GM18502 (cell line): Measurements from ENCODE around the gene FANCD2.
"Not testable (repeated sequence)": the region's sequence is repeated elsewhere in the genome, so short reads cannot be mapped to it uniquely, and the experiment has no call there.

Source experiments
- ATAC-seq: cut with Tn5 transposase; IDR thresholded peaks from one replicate; pipeline ENCODE4 v1.9.1; 2021; ENCODE audit warnings: mild to moderate bottlenecking; ENCODE audit not compliant: unreplicated experiment, poor library complexity

FANCD2 gene

GRCh38 chr3:10011631-10012030 is 14.6 kb upstream of the FANCD2 start:
- ATAC-seq = no peak

GRCh38 chr3:10012106-10012505 is 14.1 kb upstream of the FANCD2 start:
- ATAC-seq = no peak

GRCh38 chr3:10015461-10015904 is 10.8 kb upstream of the FANCD2 start:
- no peak for ATAC-seq

- no peak for ATAC-seq
Measured at GRCh38 chr3:10017636-10018292, 8.5 kb upstream of the FANCD2 start.

GRCh38 chr3:10018806-10019205 is 7.4 kb upstream of the FANCD2 start:
- not testable (repeated sequence) for ATAC-seq

- ATAC-seq = no peak
Measured at GRCh38 chr3:10019326-10019725, 6.9 kb upstream of the FANCD2 start.

GRCh38 chr3:10021856-10022775 is 4.1 kb upstream of the FANCD2 start:
- no peak for ATAC-seq

- no peak for ATAC-seq
Measured at GRCh38 chr3:10023587-10024310, 2.5 kb upstream of the FANCD2 start.

- no peak for ATAC-seq
Measured at GRCh38 chr3:10025205-10026083, 793 bp upstream of the FANCD2 start.

- ATAC-seq = no peak
Measured at GRCh38 chr3:10041034-10041433, 14.8 kb downstream of the FANCD2 start.

GRCh38 chr3:10047876-10048275 is 21.6 kb downstream of the FANCD2 start:
- no peak for ATAC-seq

- not testable (repeated sequence) for ATAC-seq
Measured at GRCh38 chr3:10053054-10053453, 26.8 kb downstream of the FANCD2 start.

GRCh38 chr3:10055097-10055496 is 28.9 kb downstream of the FANCD2 start:
- ATAC-seq = no peak

- not testable (repeated sequence) for ATAC-seq
Measured at GRCh38 chr3:10070077-10070476, 43.8 kb downstream of the FANCD2 start.

- ATAC-seq = no peak
Measured at GRCh38 chr3:10074666-10075065, 48.4 kb downstream of the FANCD2 start.

- ATAC-seq = no peak
Measured at GRCh38 chr3:10081871-10082270, 55.6 kb downstream of the FANCD2 start.

- no peak for ATAC-seq
Measured at GRCh38 chr3:10085738-10086137, 59.5 kb downstream of the FANCD2 start.

GRCh38 chr3:10088256-10088655 is 62.0 kb downstream of the FANCD2 start:
- no peak for ATAC-seq

- ATAC-seq = no peak
Measured at GRCh38 chr3:10090179-10090578, 63.9 kb downstream of the FANCD2 start.

GRCh38 chr3:10090774-10091173 is 64.5 kb downstream of the FANCD2 start:
- ATAC-seq = not testable (repeated sequence)
